Liver (tissue), 9 donors: ENCODE measurements around the gene FCHSD1. TPM values are rescaled to one million over a fixed set of nuclear protein-coding genes. Genes with fewer than 3 reads are reported as not detected.
A peak's percentile ranks its signal among the peaks of the same experiment; 100 is the strongest.

ENCODE experiments used
- DNase-seq: peaks from one replicate; pipeline ENCODE4 v3.0.0-alpha.2; 2017; ENCODE audit warnings: low spot score
- H3K27ac ChIP-seq, 2 donors: one replicate each; pipeline ENCODE4 v1.7.0; 2013; ENCODE audit warnings: inconsistent platforms in 2 of 2, low read length in 2 of 2, control low read depth in 1 of 2, low read depth in 1 of 2, mild to moderate bottlenecking in 1 of 2
- H3K27me3 ChIP-seq, 4 donors: one replicate each; pipeline versions ENCODE4 v1.6.1 to v1.7.0; 2013; ENCODE audit warnings: low read length in 3 of 4, inconsistent platforms in 1 of 4, mild to moderate bottlenecking in 1 of 4, moderate library complexity in 1 of 4; ENCODE audit not compliant: control insufficient read depth in 4 of 4, insufficient read depth in 4 of 4
- H3K36me3 ChIP-seq, 4 donors: one replicate each; pipeline versions ENCODE4 v1.6.1 to v1.7.0; 2013; ENCODE audit warnings: low read length in 3 of 4, mild to moderate bottlenecking in 3 of 4, low read depth in 1 of 4, moderate library complexity in 1 of 4; ENCODE audit not compliant: control insufficient read depth in 4 of 4, insufficient read depth in 3 of 4
- H3K4me1 ChIP-seq, 4 donors: one replicate each; pipeline versions ENCODE4 v1.6.1 to v1.7.0; 2013; ENCODE audit warnings: low read length in 3 of 4, mild to moderate bottlenecking in 3 of 4, moderate library complexity in 1 of 4; ENCODE audit not compliant: control insufficient read depth in 4 of 4, insufficient read depth in 4 of 4
- H3K4me3 ChIP-seq, 3 donors: one replicate each; pipeline versions ENCODE4 v1.6.1 to v1.7.0; 2013; ENCODE audit warnings: low read length in 3 of 3, control low read depth in 1 of 3, low read depth in 1 of 3, mild to moderate bottlenecking in 1 of 3
- H3K9ac ChIP-seq, 2 donors: one replicate each; pipeline ENCODE4 v1.7.0; 2013; ENCODE audit warnings: low read length in 2 of 2, mild to moderate bottlenecking in 2 of 2, moderate library complexity in 2 of 2, control low read depth in 1 of 2, low read depth in 1 of 2
- H3K9me3 ChIP-seq, 4 donors: one replicate each; pipeline versions ENCODE4 v1.6.1 to v1.7.0; 2013; ENCODE audit warnings: low read length in 3 of 4; ENCODE audit not compliant: control insufficient read depth in 4 of 4
- ATF3 ChIP-seq: IDR thresholded peaks from 2 replicates; pipeline ENCODE4 v1.6.1; 2016; ENCODE audit warnings: antibody characterized with exemption
- CTCF ChIP-seq: fragments of 150-350 bp; IDR thresholded peaks from 2 replicates; pipeline ENCODE4 v1.5.1; 2017; ENCODE audit warnings: improper control_type of control experiment, low read depth, low read length; ENCODE audit not compliant: missing input control
- EGR1 ChIP-seq, 2 donors: IDR thresholded peaks; 2 replicates each; pipeline ENCODE4 v1.6.1; 2016 to 2018; ENCODE audit warnings: antibody characterized with exemption in 2 of 2, low read depth in 2 of 2
- FOXA1 ChIP-seq: IDR thresholded peaks from 2 replicates; pipeline ENCODE4 v1.6.1; 2016; ENCODE audit warnings: antibody characterized with exemption
- FOXA2 ChIP-seq: IDR thresholded peaks from 2 replicates; pipeline ENCODE4 v1.6.1; 2016; ENCODE audit warnings: antibody characterized with exemption
- GABPA ChIP-seq, 2 donors: IDR thresholded peaks in 1 of 2; conservative IDR thresholded peaks in 1 of 2; 2 replicates each; pipeline ENCODE4 v1.6.1; 2016; ENCODE audit warnings: antibody characterized with exemption in 2 of 2, mild to moderate bottlenecking in 1 of 2, moderate library complexity in 1 of 2
- HNF4A ChIP-seq, 2 donors: conservative IDR thresholded peaks; 2 replicates each; pipeline ENCODE4 v1.6.1; 2016; ENCODE audit warnings: antibody characterized with exemption in 2 of 2, mild to moderate bottlenecking in 2 of 2
- HNF4G ChIP-seq: IDR thresholded peaks from 2 replicates; pipeline ENCODE4 v1.6.1; 2016; ENCODE audit warnings: antibody characterized with exemption
- JUND ChIP-seq, 2 donors: IDR thresholded peaks; 2 replicates each; pipeline ENCODE4 v1.6.1; 2016; ENCODE audit warnings: antibody characterized with exemption in 2 of 2
- MAX ChIP-seq: IDR thresholded peaks from 2 replicates; pipeline ENCODE4 v1.6.1; 2016; ENCODE audit warnings: antibody characterized with exemption
- NR2F2 ChIP-seq: IDR thresholded peaks from 2 replicates; pipeline ENCODE4 v1.6.1; 2016; ENCODE audit warnings: antibody characterized with exemption
- RAD21 ChIP-seq, 2 donors: IDR thresholded peaks; 2 replicates each; pipeline ENCODE4 v1.6.1; 2016; ENCODE audit warnings: antibody characterized with exemption in 2 of 2, mild to moderate bottlenecking in 2 of 2
- REST ChIP-seq: IDR thresholded peaks from 2 replicates; pipeline ENCODE4 v1.6.1; 2016; ENCODE audit warnings: antibody characterized with exemption, mild to moderate bottlenecking
- RXRA ChIP-seq, 2 donors: IDR thresholded peaks; 2 replicates each; pipeline ENCODE4 v1.6.1; 2017 to 2018; ENCODE audit warnings: antibody characterized with exemption in 2 of 2, mild to moderate bottlenecking in 1 of 2
- SP1 ChIP-seq: IDR thresholded peaks from 2 replicates; pipeline ENCODE4 v1.6.1; 2018; ENCODE audit warnings: antibody characterized with exemption, mild to moderate bottlenecking
- TAF1 ChIP-seq: conservative IDR thresholded peaks from 2 replicates; pipeline ENCODE4 v1.6.1; 2016; ENCODE audit warnings: antibody characterized with exemption, mild to moderate bottlenecking
- YY1 ChIP-seq: IDR thresholded peaks from 2 replicates; pipeline ENCODE4 v1.6.1; 2016; ENCODE audit warnings: antibody characterized with exemption, mild to moderate bottlenecking
- ZBTB33 ChIP-seq: IDR thresholded peaks from 2 replicates; pipeline ENCODE4 v1.6.1; 2016; ENCODE audit warnings: antibody characterized with exemption
- whole genome bisulfite sequencing: extraction: QIAGEN DNeasy Blood & Tissue Kit; methylation state at CpG from one replicate; pipeline ENCODE4 v1.1.7; 2013; 5-methylcytosine and 5-hydroxymethylcytosine counted together
- polyA plus RNA-seq, 2 donors: library from polyadenylated mRNA; stranded (reverse) in 1 of 2; unstranded in 1 of 2; fragments of 200-250 nt in 1 of 2; fragments of >200 nt in 1 of 2; fragmentation: Nextera tagmentation in 1 of 2; extraction: Ambion mirVana in 1 of 2; gene quantifications; one replicate each; pipeline versions ENCODE4 v1.2.1 to v1.2.3, GENCODE V29; 2013 to 2015
- total RNA-seq, 2 donors: library from RNA; depleted of rRNA; stranded (reverse); fragments of >200 nt; gene quantifications; one replicate each; pipeline ENCODE4 v1.2.3, GENCODE V29; 2014
- donor health status: healthy.
- donor health status: healthy.
- donor health status: healthy.
- donor health status: healthy.
- donor health status: healthy.

Gene FCHSD1
- total and polyA plus RNA-seq, 4 donors: 1.3 to 6.4 (median 2.2) TPM

GRCh38 chr5:141632650-141633049 is 18.6 kb downstream of the FCHSD1 start:
- no peak for TF ChIP-seq SP1
- no peak for TF ChIP-seq NR2F2
- H3K27ac ChIP-seq: no peak overlapping the region
- H3K4me1 ChIP-seq: peaks cover 7 to 30% (median 24%) of the 10 kb centered on the region in 4 donors
- H3K4me3 ChIP-seq: no peak overlapping the region
- WGBS: 89% methylated on average over 2 of the region's 2 CpGs
- H3K36me3 ChIP-seq: peaks cover 0 to 21% (median 17%) of the 10 kb centered on the region in 4 donors
- no peaks in the 10 kb centered on the region for H3K27me3 ChIP-seq
- no peaks in the 10 kb centered on the region for H3K9me3 ChIP-seq
- H3K9ac ChIP-seq: no peak overlapping the region
- no peak for DNase-seq

- WGBS: 96% methylated on average over 5 of the region's 5 CpGs
- Histone ChIP-seq H3K4me1 (peaks cover 2 to 15% (median 13%) of the 10 kb centered on the region in 4 donors), H3K27me3 (no peaks in the 10 kb centered on the region), H3K9ac (no peak overlapping the region), H3K36me3 (peaks cover 1 to 34% (median 29%) of the 10 kb centered on the region in 4 donors), H3K9me3 (no peaks in the 10 kb centered on the region), H3K4me3 (no peak overlapping the region), H3K27ac (no peak overlapping the region)
- no peak for DNase-seq
- TF ChIP-seq FOXA1: no peak
- TF ChIP-seq REST: no peak
- no peak for TF ChIP-seq GABPA (IDR thresholded peaks at IDR 0.05 in 1 of 2, conservative IDR thresholded peaks at IDR 0.05 in 1 of 2)
- TF ChIP-seq SP1: peak; percentile 36
- TF ChIP-seq TAF1: no peak
- TF ChIP-seq MAX: no peak
- TF ChIP-seq YY1: no peak
- TF ChIP-seq HNF4G: no peak
- no peak for TF ChIP-seq FOXA2
- TF ChIP-seq CTCF: no peak
- no peak for TF ChIP-seq ATF3
- peak; percentile 21 to 65 for TF ChIP-seq RXRA (IDR thresholded peaks at IDR 0.05)
- peak in 1 of 2 donors; percentile 24 for TF ChIP-seq HNF4A (conservative IDR thresholded peaks at IDR 0.05)
- TF ChIP-seq ZBTB33: no peak
- no peak for TF ChIP-seq NR2F2
- no peak for TF ChIP-seq JUND (IDR thresholded peaks at IDR 0.05)
- TF ChIP-seq RAD21 (IDR thresholded peaks at IDR 0.05): no peak
- TF ChIP-seq EGR1 (IDR thresholded peaks at IDR 0.05; ENCODE audit: low read depth in 2 of 2): no peak
These were observed 20.6 kb downstream of the FCHSD1 start for GRCh38 chr5:141630570-141631140.
